GM19023 (cell line): ENCODE results near the gene DGKG.

Source experiments
- ATAC-seq: cut with Tn5 transposase; IDR thresholded peaks from one replicate; pipeline ENCODE4 v1.9.1; 2021; ENCODE audit warnings: mild to moderate bottlenecking, moderate library complexity; ENCODE audit not compliant: unreplicated experiment

The DGKG gene

GRCh38 chr3:186118692-186119091 is 243.3 kb downstream of the DGKG start:
- ATAC-seq, result no peak

- ATAC-seq, result no peak
Observed at GRCh38 chr3:186117521-186118134, 244.4 kb downstream of the DGKG start.

GRCh38 chr3:186115239-186115996 is 246.6 kb downstream of the DGKG start:
- no peak for ATAC-seq

- no peak for ATAC-seq
Observed at GRCh38 chr3:186110975-186111974, 250.8 kb downstream of the DGKG start.

- no peak for ATAC-seq
Observed at GRCh38 chr3:186109897-186110803, 251.9 kb downstream of the DGKG start.

- ATAC-seq, result peak; percentile 94
Observed at GRCh38 chr3:186108941-186109865, 252.8 kb downstream of the DGKG start, which contains the start of gene ETV5. ETV5 (minus strand) TSS chr3:186109089; CDS start chr3:186105868, 3,221 bp downstream.

DNA sequence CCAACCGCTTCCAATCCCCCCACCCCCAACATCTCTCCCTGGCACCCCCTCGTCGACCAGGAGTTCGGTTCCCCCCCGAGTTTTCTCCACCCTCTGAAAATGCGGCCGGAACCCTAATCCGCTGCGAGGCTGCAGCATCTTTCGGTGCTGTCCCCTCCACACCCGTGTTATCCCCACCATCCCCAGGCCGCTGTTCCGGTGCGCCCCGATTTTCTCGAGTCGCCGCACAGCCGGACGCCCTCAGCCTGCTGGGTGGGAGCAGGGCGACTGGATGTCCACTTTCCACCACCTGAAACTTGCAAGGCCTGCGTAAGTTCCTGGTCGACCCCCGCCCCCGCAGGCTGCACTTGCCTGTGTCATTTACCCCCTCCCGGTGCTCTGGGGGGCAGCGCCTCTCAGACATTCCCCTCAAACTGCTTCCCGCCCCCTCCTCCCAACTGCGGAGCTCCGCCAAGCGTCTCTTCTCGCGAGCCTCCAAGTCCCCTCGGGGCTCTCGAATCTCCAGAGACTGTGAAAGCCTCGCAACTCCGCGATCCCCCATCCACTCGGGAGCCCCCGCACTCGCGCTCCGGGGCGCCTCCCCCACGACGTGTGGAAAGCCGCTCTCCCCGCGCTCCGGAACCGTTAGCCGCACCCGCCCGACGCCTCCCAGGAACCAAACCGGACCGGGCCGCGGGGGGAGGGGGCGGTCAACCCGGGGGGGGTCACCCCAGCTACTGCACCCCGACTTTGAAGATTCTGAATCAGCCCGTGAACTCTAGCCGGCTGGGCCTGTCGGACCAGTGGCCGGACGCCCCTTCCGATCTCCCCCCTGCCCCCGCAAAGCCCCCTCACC is 253.7 kb downstream of the DGKG start:
- no peak for ATAC-seq

- ATAC-seq, result no peak
Observed at GRCh38 chr3:186107215-186108105, 254.6 kb downstream of the DGKG start.

- no peak for ATAC-seq
Observed at GRCh38 chr3:186105543-186105942, 256.5 kb downstream of the DGKG start.

DNA sequence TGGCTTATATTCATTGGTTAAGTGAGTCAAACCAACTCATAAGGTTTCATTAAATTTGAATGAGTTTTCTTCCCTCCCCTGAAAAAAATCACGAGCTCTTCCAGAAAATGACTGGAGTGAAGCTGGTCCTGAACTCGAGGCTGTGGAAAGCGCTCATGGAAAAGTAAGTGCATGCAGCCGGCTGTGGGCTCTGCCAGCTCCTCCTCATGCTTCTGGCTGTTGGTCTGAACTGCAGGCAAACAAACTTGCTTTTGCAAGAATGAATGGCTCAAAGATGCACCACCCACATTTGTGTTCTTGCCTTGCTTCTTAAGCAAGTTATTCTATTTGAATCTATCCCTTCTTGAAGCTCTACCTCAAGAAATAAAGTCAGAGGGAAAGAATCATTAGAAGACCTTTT is 259.3 kb downstream of the DGKG start:
- no peak for ATAC-seq

DNA sequence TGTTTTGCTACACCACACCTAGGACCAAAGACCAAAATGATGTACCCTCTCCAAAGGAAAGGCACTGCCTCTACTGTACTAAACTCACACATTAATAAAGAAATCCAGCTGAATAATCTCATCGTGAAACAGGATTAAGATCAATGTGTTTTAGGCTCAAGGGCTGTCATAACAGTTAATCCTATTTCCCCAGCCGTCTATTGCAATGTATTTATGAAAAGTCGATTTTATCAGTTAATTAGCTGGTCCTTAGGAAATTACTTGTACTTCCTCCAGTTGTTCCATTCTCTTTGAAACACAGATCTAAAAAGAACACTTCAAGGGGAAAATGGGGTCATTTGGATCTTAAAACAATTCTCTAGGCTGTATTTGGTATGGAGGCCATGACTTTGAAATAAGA is 261.6 kb downstream of the DGKG start:
- ATAC-seq, result no peak

DNA sequence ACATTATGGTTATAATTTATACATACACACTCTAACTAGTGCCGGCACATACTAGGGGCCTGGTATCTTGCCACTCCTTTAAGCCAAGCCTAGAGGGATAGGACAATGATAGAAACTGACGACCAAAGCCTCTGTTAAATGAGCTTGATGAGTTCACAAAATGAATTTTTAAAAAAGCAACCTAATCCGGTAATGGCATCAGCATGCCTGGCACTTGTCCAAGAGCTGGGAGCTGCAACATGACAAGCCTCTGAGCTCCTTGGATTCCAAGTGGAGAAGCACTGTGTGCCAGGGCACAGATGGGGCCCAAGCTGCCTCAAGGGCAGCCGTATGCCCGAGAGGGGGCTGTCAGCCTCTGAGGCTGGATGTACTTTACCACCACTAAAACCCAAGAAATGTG is 262.9 kb downstream of the DGKG start:
- no peak for ATAC-seq

DNA sequence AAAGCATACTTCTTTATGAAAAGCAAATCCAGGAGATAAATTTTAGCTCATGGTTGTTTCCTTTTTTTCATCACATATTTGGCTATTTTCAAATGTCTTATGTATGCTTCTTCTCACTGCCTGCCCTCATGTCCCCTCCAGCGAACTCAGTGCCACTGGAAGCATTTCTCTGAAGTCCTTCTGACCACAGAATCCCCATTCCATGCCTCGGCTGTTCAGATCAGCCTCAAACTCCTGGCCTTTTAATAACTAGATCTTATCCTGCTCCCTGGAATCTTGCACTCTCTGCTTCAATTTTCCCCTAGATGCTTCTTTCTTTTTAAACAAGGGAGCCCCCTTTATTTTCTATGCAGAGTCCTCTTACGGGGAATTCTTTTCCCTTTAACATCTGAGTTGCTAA is 263.3 kb downstream of the DGKG start:
- no peak for ATAC-seq

DNA sequence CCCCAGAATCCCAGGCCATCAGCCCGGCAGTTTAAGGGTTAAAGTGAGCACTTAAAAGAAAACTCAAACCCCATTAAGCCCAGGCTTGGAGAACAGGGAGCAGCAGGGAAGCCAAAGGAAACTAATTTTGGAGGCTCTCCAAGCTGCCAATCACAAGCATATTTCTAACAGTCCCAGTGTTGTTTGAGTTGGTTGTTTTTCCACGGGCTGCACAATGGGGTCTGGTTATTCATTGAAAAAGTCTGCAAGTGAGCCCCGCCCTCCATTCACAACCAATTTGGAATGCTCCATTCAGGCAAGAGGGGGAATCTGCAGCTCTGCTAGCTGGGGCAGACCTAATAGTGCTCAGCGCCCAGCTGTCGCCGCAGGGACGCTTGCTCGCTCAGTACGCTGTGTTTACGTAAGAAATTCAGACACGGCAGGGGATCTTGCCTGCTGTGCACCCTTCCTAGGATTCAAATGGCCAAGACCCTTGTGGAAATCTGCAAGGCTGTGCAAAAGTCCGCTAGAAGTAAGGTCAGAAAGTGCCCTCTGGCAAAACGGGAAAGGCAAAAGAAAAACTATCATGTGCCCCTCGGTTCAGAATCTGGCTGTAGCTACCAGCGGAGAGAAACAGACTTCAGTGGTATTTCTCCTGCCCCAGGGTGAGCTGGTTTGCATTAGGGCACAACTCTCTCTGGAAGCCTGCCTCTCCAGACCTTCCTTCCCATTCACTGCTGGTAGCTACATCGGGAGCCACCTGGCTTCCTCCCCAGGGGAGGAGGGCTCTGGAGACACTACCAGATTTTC is 264.2 kb downstream of the DGKG start:
- ATAC-seq, result no peak

DNA sequence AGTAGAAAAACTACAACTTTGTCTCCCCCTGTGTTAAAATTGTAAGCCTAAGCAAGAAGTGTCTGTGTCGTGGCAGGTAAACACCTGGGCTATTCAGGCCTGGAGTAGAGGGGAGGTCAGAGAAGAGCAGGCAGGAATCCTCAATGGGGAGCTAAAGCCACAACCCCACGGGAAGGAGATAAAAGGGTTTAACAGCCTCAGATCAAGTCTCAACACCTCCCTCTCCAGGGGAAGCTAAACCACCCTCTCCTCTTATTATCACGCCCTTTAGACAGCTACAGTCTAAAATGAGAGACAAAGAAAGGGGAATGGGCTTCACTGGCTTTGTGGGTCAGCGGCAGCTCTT is 264.7 kb downstream of the DGKG start:
- no peak for ATAC-seq
